Muscle layer of colon (tissue), 2 donors: ENCODE results near the gene SATB2.

Experiments used
- H3K27ac ChIP-seq: one replicate; pipeline ENCODE4 v1.7.0; 2013; ENCODE audit warnings: low read depth, mild to moderate bottlenecking, low read length, moderate library complexity
- H3K27me3 ChIP-seq, 2 donors: one replicate each; pipeline ENCODE4 v1.7.0; 2013; ENCODE audit warnings: low read length in 2 of 2, mild to moderate bottlenecking in 2 of 2; ENCODE audit not compliant: insufficient read depth in 2 of 2, control insufficient read depth in 1 of 2
- H3K36me3 ChIP-seq: one replicate; pipeline ENCODE4 v1.7.0; 2013; ENCODE audit warnings: mild to moderate bottlenecking, low read length; ENCODE audit not compliant: insufficient read depth
- H3K4me1 ChIP-seq: one replicate; pipeline ENCODE4 v1.7.0; 2013; ENCODE audit warnings: mild to moderate bottlenecking, low read length; ENCODE audit not compliant: insufficient read depth
- H3K4me3 ChIP-seq, 2 donors: one replicate each; pipeline ENCODE4 v1.7.0; 2013; ENCODE audit warnings: low read length in 2 of 2, low read depth in 1 of 2, mild to moderate bottlenecking in 1 of 2, moderate library complexity in 1 of 2
- H3K9ac ChIP-seq: one replicate; pipeline ENCODE4 v1.7.0; 2013; ENCODE audit warnings: low read length
- H3K9me3 ChIP-seq: one replicate; pipeline ENCODE4 v1.7.0; 2013; ENCODE audit warnings: mild to moderate bottlenecking, low read length
- donor health status: abdominal sarcoma.
- donor health status: Adenocarcinoma of cecum.

The SATB2 gene

DNA sequence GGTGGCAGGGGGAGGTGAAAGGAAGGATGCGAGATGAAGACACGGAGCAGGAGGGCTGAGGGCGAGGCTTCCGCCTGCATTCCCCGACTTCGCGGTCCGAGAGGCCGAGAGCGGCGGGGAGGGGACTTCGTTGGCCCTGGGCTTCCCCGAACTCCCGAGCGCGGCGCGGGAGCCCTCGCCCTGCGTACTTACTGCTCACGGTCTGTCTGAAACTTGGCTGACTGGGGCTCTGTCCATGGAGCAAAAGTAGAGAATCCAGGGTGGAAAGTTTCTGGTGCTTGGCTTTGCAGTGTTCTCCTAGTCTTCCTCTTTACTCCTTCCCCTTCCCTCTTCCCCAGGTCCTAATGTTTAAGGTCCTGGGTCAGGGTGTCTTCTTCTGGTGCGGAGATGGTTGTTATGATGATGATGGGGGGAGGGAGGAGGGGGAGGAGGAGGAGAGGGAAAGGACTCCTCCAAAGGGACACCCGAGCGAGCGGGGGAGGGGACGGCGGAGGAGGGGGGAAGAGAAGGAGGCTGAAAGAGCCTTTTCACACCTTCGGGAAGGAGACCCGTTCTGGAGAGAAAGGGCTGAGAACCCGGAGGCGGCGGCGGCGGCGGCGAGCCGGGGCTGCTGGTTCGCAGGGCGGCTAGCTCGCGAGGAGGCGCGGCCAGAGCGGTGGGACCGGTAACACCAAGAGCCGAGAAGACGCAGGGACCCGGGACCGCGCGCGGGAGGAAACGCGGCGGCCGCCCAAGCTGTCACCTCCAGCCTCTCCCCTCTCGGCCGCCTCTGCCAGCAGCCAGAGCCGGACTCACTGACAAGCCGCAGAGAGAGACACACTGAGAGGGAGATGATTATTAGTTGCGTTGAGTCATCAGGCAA, at the start of gene SATB2:
Gene SATB2 (minus strand): TSS at position 793 of the 862 bp plus-strand sequence. CDS start 1,902 bp downstream, outside the sequence.
- H3K27me3 ChIP-seq: peaks cover 59 to 77% of the 10 kb centered on the region in 2 donors

DNA sequence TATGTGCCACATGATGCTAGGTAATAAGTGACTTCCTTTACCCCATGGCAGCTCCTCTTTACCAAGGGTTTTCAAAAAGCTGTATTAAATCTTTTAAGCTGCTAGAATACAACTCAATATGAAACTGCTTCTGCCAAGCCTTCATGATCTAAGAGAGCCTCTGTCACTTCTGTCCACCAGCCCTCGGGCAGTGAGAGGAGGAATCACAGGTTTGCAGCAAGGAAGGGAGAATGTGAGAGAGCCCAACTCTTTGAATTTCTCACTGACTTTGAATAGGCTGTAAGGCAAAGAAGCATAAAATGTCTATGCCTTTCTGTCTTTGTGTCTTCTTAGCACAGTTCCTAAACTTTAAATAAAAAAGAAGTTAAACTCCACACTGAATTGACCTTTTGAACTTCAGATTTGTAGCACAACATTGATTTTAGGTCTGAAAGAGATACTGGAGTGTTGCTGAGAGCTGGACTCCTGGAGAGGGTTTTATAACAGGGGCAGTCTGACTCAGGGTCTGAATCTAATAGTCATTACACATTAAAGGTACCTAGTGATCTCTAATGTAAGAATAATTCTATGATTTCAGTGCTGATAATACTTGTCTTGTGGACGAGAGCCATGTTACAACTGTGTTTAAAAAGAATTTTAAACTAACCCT, 48.1 kb upstream of the SATB2 start:
- no peaks in the 10 kb centered on the region for H3K27me3 ChIP-seq
- H3K4me3 ChIP-seq: no peak overlapping the region
- no peaks in the 10 kb centered on the region for H3K36me3 ChIP-seq
- no peaks in the 10 kb centered on the region for H3K9me3 ChIP-seq
- H3K9ac ChIP-seq: no peak overlapping the region
- no peaks in the 10 kb centered on the region for H3K4me1 ChIP-seq
- H3K27ac ChIP-seq: no peak overlapping the region

More for the DNA sequence above, at the start of gene SATB2:
- Histone ChIP-seq H3K27ac (peak within 1 kb of the TSS; percentile 61), H3K9ac (no peak within 1 kb of the TSS), H3K36me3 (no peaks in the 10 kb centered on the region), H3K4me3 (peak within 1 kb of the TSS; percentile 67 to 88), H3K4me1 (peaks cover 14% of the 10 kb centered on the region), H3K9me3 (no peaks in the 10 kb centered on the region)

DNA sequence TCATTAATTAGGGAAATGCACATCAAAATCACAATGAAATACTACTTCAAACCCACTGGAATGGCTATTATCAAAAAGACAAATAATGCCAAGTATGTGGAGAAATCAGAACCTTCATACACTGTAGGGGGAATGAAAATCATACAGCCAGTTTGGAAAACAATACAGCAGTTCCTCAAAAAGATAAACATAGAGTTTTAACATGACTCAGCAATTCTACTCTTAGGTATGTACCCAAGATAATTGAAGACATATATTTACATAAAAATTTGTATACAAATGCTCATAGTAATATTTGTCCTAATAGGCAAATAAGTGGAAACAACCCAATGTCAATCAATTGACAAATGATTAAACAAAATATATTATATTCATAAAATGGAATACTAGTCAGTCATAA, 45.4 kb upstream of the SATB2 start:
- Histone ChIP-seq H3K27me3 (no peaks in the 10 kb centered on the region), H3K9ac (no peak overlapping the region), H3K27ac (no peak overlapping the region), H3K4me3 (no peak overlapping the region), H3K9me3 (no peaks in the 10 kb centered on the region), H3K4me1 (no peaks in the 10 kb centered on the region), H3K36me3 (no peaks in the 10 kb centered on the region)

DNA sequence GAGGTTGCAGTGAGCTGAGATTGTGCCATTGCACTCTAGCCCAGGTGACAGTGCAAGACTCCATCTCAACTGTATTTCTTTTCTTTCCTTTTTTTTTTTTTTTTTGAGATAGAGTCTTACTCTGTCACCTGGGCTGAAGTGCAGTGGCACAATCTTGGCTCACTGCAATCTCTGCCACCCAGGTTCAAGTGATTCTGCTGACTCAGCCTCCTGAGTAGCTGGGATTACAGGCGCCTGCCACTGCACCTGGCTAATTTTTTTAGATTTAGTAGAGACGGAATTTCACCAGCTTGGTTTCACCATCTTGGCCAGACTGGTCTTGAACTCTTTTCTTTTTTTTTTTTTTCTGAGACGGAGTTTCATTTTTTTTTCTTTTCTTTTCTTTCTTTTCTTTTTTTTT, 41.3 kb upstream of the SATB2 start:
- Histone ChIP-seq H3K9me3 (no peaks in the 10 kb centered on the region), H3K27ac (no peak overlapping the region), H3K36me3 (no peaks in the 10 kb centered on the region), H3K4me3 (no peak overlapping the region), H3K4me1 (no peaks in the 10 kb centered on the region), H3K9ac (no peak overlapping the region), H3K27me3 (no peaks in the 10 kb centered on the region)

DNA sequence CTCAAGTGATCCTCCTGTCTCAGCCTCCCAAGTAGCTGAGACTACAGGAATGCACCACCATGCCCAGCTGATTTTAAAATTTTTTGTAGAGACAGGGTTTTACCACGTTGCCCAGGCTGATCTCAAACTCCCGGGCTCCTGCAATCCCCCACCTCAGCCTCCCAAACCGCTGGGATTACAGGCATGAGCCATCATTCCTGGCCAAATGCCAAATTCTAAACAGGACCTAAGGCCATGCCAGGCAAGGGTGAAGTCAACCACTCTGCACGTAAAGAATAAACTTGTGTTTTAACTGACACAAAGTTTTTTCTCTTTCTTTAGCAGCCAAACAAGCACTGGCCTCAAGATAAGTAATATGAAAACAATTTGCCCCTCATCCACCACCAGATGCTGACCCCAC, 37.4 kb upstream of the SATB2 start:
- Histone ChIP-seq H3K4me1 (no peaks in the 10 kb centered on the region), H3K4me3 (no peak overlapping the region), H3K27me3 (no peaks in the 10 kb centered on the region), H3K27ac (no peak overlapping the region), H3K9ac (no peak overlapping the region), H3K36me3 (no peaks in the 10 kb centered on the region), H3K9me3 (no peaks in the 10 kb centered on the region)

DNA sequence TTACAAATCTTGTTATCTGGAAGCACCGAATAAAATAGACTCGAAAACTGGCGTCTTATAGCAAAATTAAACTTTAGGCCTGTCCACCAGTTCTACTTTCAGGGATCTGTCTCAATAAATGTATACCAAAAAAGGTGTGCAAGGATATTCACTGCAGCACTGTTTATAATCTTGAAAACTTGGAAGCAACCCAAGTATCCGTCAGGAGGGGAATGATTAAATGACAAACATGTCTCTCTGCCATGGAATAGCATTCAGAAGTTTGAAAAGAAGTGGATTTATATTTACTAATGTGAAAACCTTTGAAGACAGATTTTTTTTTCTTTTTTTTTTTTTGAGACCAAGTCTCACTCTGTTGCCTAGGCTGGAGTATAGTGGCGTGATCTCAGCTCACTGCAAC, 32.3 kb upstream of the SATB2 start:
- no peaks in the 10 kb centered on the region for H3K27me3 ChIP-seq
- no peaks in the 10 kb centered on the region for H3K4me1 ChIP-seq
- no peaks in the 10 kb centered on the region for H3K9me3 ChIP-seq
- H3K36me3 ChIP-seq: no peaks in the 10 kb centered on the region
- H3K9ac ChIP-seq: no peak overlapping the region
- no peak overlapping the region for H3K27ac ChIP-seq
- no peak overlapping the region for H3K4me3 ChIP-seq

DNA sequence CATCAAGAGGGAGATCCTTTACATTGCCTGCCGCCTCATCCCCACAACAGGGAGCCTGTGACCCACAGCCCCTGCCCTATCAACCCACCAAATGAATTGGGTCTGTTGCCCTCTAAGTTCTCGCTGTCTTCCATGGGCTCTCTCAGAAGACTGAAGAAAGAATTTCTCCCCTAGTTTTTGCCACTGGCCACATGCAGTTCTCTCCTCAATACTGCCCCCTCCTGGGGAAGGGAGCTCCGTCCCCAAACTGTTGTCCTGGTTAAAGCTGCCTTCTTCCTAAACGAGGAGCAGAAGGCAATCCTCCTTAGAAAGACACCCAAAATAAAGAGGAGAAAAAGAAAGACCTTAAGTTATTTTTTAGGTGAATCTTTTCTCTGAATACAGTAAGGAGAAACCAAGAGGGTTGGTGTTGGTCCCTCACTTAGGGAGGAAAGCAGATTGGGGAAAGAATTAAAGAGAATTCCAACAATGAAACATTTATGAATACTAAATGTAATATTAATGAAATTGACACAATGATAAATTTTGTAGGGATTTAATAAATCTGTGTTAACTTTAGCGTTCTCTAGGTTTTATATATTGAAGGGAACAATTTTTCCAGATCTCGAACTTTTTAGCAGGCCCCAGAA, 31.1 kb upstream of the SATB2 start:
- no peak overlapping the region for H3K9ac ChIP-seq
- H3K36me3 ChIP-seq: no peaks in the 10 kb centered on the region
- no peak overlapping the region for H3K4me3 ChIP-seq
- no peaks in the 10 kb centered on the region for H3K9me3 ChIP-seq
- H3K4me1 ChIP-seq: no peaks in the 10 kb centered on the region
- no peaks in the 10 kb centered on the region for H3K27me3 ChIP-seq
- no peak overlapping the region for H3K27ac ChIP-seq

DNA sequence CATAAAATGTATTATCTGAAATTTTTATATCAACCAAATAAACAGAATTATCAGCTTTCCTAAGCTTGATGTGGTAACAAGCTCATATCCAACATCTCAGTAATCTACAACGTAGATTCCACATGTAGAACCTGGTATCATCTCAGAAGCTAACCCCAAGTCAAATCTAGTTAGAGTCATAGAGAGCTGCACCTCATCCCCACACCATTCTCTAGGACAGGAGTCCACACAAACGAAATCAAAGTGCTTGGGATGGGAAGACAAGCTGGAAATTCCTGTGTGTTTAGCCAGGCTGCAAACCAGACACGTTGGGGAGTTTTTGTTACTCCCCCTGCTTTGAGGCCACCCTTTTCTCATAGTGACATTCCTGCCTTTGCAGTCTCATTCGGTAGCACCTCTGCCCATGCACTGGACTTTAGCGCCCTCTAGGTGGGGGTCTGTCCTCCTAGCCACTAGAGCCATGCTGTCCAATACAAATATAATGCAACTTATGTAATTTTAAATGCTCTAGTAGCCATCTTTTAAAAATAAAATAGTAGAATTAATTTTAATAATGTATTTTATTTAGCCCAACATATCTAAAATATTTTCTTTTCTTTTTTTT, 28.1 kb upstream of the SATB2 start:
- no peaks in the 10 kb centered on the region for H3K27me3 ChIP-seq
- no peak overlapping the region for H3K4me3 ChIP-seq
- H3K9ac ChIP-seq: no peak overlapping the region
- no peaks in the 10 kb centered on the region for H3K4me1 ChIP-seq
- H3K9me3 ChIP-seq: no peaks in the 10 kb centered on the region
- no peaks in the 10 kb centered on the region for H3K36me3 ChIP-seq
- H3K27ac ChIP-seq: no peak overlapping the region

DNA sequence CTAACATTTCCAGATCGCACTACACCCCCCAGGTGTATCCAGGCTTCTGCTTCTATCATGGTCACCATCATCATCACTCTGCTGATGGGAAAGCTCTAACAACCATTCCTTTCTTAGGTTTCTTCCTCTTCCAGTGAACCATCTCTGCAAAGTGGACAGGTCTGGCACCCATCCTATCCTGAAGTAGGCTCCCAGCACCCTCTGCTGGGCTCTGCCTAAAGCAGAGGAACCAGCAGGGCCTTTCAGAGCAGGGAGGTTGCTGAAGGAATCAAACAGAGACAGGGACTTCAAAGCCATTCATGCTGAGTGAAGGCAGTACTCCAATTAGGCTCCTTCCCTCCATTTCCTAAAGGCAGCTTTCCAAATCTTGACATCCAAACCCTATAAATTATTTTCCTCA, 27.2 kb upstream of the SATB2 start:
- Histone ChIP-seq H3K27me3 (no peaks in the 10 kb centered on the region), H3K4me1 (no peaks in the 10 kb centered on the region), H3K36me3 (no peaks in the 10 kb centered on the region), H3K4me3 (no peak overlapping the region), H3K9me3 (no peaks in the 10 kb centered on the region), H3K27ac (no peak overlapping the region), H3K9ac (no peak overlapping the region)

DNA sequence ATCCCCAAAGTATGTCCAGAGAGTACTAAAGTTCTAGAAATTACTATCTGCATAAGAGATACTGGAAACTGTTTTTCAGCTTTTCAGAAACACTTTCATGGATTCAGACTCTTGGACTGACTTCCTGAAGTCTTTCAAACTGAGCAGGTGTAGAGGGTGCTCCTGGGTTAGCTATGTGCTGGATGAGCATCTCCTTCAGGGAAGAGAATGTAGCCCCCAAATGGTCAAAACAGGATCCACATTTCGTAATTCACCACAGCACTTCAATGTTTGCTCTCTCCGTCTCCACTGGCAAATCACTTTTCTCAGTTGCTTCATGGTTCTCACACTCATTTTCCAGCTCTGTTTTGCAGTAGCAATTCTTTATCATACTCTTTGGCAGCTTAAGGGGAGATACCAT, 23.2 kb upstream of the SATB2 start:
- no peaks in the 10 kb centered on the region for H3K9me3 ChIP-seq
- H3K9ac ChIP-seq: no peak overlapping the region
- no peak overlapping the region for H3K4me3 ChIP-seq
- H3K27ac ChIP-seq: no peak overlapping the region
- H3K36me3 ChIP-seq: no peaks in the 10 kb centered on the region
- H3K4me1 ChIP-seq: no peaks in the 10 kb centered on the region
- H3K27me3 ChIP-seq: no peaks in the 10 kb centered on the region

DNA sequence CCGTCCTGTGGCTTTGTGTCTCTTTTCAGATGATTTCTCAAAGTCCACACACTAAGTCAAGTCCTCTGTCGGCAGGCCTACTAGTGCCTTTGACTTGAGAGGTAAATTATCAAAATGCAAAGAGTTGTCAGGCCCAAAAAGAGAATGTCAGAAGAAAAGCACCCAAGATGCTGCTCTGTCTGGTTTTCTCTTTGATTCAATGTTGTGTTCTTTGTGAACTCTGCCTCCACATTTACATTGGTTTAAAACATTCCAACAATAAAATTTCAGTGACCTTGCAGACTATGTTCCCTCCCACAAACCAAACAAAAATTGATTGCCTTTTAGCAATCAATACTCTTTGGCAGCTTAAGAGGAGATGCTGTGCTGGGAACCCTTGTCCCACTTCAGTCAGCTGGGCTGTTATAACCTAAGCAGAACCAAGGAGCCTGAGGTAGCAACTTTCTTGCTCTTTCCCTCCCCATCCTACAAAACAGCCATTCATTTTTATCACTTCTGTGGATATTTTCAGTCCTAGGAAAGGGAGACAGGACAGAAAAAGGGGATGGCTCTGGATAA, 19.6 kb upstream of the SATB2 start:
- Histone ChIP-seq H3K4me3 (no peak overlapping the region), H3K27me3 (peaks cover 7 to 8% of the 10 kb centered on the region in 2 donors), H3K4me1 (no peaks in the 10 kb centered on the region), H3K36me3 (no peaks in the 10 kb centered on the region), H3K9me3 (no peaks in the 10 kb centered on the region), H3K27ac (no peak overlapping the region), H3K9ac (no peak overlapping the region)
